GM21528 (cell line): ENCODE results near the gene CYTH4.

Experiments
- ATAC-seq: cut with Tn5 transposase; IDR thresholded peaks from one replicate; pipeline ENCODE4 v1.9.1; 2021; ENCODE audit warnings: mild to moderate bottlenecking, moderate library complexity; ENCODE audit not compliant: unreplicated experiment, low FRiP score

CYTH4 gene

GRCh38 chr22:37305887-37306286 lies 23.6 kb downstream of the CYTH4 start:
- ATAC-seq, result no peak

DNA sequence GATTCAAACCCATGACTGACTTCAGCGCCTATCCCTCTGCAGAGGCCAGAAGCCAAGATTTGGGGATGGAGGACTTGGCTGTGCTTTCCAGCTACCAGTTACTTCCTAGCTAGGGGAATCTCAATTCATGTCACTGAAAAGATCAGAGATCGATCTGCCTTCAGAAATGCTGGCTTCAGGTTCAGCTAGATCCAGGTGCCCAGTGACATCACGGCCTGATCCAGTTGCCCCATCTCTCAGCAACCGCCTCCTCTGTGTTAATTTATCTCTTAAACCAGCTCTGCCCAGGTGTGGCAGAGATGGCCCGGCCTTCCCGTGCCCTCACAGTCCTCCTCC lies 24.2 kb downstream of the CYTH4 start:
- no peak for ATAC-seq

DNA sequence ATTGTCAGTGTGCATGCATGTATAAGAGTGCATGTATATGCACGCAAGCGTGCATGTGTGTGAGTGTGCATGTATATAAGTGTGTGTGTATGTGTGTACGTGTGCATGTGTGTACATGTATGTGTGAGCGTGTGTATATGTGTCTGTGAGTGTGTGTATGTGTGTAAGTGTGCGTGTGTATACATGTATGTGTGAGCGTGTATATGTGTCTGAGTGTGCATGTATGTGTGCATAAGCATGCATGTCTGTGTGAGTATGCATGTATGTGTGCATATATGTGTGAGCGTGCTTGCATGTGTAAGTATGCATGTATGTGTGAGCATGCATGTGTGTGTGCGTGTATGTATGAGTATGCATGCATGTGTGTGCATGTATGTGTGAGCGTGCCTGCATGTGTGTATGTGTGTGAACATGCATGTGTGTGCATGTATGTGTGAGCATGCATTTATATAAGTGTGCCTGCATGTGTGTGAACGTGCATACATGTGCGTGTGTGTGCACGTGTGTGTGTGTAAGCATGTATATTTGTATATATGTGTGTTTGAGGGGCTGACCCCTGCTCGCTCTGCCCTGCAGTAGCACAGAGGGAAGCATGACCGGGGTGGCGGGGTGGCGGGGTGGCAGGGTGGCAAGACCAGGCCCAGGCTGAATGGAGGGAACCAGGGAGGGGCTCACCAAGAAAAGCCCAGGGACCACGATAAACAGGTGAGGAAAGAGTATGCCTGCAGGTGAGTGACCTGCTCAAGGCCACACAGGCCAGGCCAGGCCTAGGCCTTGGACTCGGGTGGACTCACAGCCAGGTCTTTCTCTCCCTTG lies 26.3 kb downstream of the CYTH4 start:
- ATAC-seq, result no peak

DNA sequence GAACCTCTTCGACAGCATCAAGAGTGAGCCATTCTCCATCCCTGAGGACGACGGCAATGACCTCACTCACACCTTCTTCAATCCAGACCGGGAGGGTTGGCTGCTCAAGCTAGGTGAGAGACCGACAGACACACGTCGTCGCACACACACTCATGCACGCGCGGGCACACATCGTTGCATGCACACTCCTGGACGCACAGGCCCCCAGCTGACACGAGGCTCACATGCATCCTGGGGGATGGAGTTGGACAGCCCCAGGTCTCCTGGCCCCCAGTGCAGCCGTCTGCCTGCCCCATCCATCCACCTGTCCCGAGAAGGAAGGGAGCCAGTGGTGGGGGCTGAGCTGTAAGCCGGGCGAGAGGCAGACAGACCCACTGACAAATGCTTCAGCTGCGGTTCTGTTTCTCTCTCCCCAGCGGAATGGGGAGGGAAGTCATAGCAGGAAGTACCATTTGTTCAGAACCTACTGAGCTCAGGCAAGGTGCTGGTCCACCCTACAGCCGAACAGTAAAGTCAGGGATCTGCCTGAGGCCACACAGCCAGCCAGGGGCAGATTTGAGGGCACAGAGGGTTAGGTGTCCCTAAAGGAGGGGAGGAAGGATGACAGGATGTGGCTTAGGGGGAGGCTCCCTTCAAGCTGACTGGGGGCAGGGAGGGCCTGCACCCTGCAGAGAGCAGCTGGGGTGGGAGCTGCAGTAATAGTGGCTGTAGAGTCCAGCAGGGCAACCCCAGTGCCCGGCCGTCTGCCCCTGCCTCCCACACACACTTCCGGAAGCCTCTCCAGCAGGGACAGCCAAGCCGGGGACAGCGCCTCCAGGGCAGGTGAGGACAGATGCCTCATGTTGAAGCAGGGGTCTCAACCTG lies 27.1 kb downstream of the CYTH4 start:
- no peak for ATAC-seq

DNA sequence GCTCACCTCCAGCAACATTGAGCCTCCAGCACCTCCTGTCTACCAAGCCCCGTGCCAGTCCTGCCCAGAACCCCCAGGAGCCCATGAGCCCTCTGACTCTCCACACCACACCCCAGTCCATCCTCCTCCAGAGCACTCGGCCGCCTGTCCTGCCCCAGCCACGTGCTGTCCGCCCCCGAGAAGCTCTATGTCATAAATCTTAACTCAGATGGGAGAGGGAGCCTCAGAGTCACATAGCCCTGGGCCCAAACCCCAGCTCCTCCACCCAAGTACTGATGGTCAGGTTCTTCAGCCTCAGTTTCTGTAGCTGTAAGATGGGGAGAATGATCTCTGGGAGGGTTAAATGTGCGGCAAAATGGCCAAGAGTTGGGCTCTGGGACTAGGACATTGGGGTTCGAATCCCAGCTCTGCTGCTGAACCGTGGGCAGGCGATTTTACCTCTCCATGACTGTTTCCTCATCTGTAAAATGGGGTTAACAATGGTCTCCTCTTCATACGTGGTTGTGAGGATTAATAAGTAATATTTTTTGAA lies 27.8 kb downstream of the CYTH4 start:
- no peak for ATAC-seq

DNA sequence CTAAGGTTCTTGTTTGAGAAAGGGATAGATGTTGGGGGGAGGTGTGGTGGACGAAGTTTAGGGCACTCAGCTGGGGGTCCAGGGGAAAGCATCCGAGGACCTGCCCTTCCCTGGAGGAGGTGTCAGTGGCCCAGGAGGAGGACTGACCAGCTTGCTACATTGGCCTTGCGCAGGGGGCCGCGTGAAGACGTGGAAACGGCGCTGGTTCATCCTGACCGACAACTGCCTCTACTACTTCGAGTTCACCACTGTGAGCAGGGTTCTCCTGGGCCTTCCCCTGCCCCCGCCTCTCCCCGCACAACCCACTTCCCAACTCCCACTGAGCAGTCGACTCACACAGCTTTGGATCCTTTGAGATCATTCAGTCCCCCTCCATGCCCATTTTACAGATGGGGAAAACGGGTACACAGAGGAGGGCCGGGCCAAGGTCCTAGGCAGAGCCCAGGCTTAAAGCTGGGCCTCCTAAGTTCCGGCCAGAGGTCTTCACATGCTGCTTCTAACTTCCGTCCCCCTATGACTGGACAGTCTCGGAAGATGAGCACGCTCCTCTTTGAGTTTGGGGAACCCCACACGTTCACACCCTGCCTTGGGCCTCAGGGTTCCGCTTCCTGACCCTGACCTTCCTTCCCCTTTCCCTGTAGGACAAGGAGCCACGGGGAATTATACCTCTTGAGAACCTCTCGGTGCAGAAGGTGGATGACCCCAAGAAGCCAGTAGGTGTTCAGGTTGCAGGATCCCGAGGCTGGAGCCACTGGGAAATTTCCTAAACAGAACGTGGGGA lies 28.7 kb downstream of the CYTH4 start:
- no peak for ATAC-seq

- ATAC-seq, result no peak
These were observed 29.5 kb downstream of the CYTH4 start for GRCh38 chr22:37311761-37312312.

DNA sequence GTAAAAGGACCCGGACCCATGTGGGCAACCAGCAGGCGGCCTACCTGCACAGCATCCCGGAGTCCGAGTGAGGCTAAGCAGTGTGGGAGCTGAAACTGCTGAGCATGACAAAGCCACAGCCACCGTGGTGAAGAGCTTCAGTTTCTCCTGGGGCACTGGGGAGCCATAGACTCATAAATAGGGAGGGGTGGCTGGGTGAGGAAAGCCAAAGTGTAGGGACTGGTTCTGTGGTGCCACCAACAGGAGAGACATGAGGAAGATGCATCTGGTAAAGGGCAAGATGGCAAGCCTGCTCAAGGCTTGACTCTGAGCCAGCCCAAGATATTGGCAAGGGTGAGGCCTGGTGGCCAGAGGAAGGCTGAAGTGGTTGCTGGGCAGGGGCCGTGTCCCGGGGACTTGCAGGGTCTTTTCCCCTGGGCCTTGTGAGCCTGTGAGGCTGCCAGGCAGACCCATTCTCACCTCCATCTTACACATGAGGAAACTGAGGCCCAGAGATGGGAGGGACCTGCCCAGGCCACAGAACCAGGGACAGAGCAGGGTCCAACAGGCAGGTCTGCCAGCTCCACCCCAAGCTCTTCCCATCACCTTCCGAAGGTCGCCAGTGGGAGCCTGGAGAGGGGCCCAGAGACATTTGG lies 30.4 kb downstream of the CYTH4 start:
- ATAC-seq, result no peak

DNA sequence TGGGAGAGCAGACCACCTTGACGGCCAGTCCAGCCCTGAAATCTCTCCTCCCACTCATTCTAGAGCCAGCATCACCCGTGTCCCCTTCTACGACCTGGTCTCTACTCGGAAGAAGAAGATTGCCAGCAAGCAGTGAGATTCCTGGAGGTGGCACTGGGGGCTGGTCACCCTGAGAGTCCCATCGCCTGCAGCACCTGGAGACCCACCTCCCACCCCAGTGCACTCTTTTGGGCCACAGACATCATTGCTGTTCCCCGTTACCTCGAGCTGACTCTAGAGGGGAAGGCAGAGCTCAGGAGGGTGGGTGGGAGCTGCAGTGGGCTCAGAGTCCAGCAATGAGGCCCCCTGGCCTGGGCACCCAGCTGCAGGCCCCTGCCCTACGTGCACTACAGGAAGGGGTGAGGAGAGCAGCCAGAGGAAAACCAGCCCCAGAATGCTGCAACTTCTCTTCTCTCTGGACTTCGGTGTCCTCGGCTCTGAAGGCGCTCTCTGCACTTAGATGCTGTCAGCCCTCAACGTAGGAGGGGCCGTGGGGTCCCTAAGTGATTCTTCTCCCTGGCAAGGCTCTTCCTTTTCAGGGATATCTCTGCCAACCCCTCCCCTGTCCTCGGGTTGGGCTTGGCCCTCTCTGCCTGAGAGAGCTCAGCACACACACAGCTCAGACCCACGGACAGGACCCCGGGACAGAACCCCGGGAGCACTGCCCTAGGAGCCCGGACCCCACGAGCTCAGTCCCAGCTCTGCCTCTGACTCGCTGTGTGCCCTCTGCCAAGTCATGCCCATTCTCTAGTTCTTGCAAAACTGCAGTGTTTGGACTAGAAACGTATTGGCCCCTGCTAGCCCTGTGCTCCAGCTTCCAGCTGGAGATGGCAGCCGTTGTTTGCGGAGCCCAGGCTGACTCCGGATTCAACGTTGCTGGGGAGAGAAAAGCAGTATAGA lies 31.3 kb downstream of the CYTH4 start:
- ATAC-seq, result no peak

DNA sequence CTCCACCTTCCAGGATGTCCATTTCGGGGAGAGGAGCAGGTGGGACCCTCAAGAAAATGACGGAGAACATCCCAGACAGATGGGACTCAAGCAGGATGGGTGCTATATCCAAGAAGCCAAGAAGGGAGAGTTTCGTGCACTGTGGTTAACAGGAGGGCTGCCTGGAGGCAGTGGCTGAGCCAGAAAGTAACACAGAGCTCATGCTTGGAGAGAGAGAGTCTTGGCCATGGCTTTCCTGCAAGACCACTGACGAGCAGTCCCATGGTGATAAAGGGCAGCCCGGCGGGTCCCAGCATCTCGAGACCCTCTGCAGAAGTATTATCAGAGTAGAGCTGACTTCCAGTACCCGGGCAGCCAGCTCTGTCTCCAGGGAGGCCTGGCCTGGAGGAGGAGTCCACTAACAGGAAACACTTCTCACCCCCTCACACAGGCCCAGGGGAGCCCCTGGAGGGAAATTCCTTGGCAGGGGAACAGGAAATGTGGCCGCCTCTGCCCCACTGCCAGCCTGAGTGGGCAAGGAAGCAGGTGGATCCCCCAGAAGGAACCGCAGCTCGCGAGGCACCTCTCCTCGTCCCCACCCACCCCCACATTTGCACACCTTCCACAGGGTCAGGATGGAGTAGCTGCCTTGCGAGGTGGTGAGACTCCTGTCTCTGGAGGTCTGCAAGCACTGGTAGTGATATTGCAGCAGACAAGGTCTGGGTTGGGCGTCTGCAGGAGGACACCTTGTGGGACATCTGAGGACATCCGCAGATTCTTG lies 32.2 kb downstream of the CYTH4 start:
- ATAC-seq, result no peak

- no peak for ATAC-seq
These were observed 34.1 kb downstream of the CYTH4 start for GRCh38 chr22:37316405-37316804.

- no peak for ATAC-seq
These were observed 34.6 kb downstream of the CYTH4 start for GRCh38 chr22:37316875-37317371.

GRCh38 chr22:37317698-37318210 lies 35.4 kb downstream of the CYTH4 start:
- no peak for ATAC-seq

DNA sequence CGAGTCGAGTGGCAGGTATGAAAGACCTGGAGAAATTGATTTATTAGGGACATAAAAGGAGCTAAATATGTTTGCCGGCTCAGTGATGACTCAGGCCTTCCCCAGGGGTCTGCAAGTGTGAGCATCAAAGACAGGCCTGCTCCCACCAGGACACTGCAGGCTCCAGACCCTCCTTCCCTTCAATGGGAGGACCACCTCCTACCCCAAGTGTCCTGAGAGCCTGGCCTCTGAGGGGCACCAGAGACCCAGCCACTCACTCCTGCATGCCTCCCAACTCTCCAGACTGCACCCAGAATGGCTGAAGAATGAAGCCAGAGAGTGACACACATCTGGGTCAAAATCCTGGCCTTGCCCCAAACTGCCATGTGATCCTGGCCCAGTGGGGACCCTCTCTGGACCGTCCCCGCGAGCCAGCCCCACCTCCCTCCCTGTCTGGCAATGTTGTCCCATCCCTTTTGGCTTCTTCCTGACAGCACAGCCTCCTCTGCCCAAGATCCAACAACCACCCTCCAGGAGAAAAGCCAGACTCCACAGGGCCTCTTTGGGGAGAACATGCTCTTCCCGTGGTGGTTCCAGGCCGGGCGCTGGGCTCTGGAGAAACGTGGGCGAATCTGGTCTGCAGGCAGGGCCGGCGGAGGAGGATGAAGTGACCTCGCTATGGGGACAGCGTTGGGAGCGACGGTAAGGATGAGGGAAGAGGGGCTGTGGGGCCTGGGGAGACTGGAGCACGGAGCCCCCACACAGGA lies 36.2 kb downstream of the CYTH4 start:
- no peak for ATAC-seq

DNA sequence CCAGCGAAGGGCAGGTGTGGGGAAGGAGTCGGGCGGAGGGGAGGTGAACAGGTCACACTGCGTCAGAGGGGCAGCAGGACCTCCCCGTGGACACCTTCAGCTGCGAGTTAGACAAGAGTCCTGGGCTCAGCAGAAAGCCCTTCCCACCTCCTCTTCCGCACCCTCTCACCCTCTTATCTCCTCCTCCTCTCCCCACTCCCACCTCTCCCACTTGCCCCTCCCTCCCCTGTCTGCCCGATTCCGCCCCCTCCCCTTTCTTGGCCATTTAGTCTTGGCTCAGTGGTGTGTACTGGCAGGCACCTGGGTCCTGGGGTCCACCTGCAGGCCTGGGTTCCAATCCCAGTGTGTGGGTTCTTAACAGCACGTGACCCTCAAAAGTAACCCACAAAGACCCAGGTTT lies 37.2 kb downstream of the CYTH4 start:
- ATAC-seq, result no peak

GRCh38 chr22:37320726-37321677 lies 38.7 kb downstream of the CYTH4 start:
- ATAC-seq, result no peak
